Tibial nerve (tissue), 4 donors: ENCODE results near the gene CLIC5. TPM values are rescaled to one million over a fixed set of nuclear protein-coding genes. Genes with fewer than 3 reads are reported as not detected.

ENCODE experiments used
- DNase-seq, 2 donors: peaks; one replicate each; pipeline ENCODE4 v3.0.0-alpha.2; 2019; ENCODE audit warnings: low spot score in 2 of 2
- H3K27ac ChIP-seq, 4 donors: fragments of 200-600 bp; sonication (generic) in 3 of 4; one replicate each; pipeline ENCODE4 v1.5.1; 2017 to 2019; ENCODE audit warnings: mild to moderate bottlenecking in 1 of 4
- H3K27me3 ChIP-seq, 2 donors: fragments of 200-600 bp; sonication (generic) in 1 of 2; one replicate each; pipeline versions ENCODE4 v1.5.1 to v1.6.0; 2017 to 2019
- H3K36me3 ChIP-seq, 3 donors: fragments of 200-600 bp; sonication (generic); one replicate each; pipeline ENCODE4 v1.5.1; 2018 to 2019
- H3K4me1 ChIP-seq, 4 donors: fragments of 200-600 bp; sonication (generic) in 3 of 4; one replicate each; pipeline ENCODE4 v1.5.1; 2017 to 2019
- H3K4me3 ChIP-seq, 4 donors: fragments of 200-600 bp; sonication (generic) in 3 of 4; one replicate each; pipeline ENCODE4 v1.5.1; 2017 to 2019; ENCODE audit warnings: mild to moderate bottlenecking in 1 of 4, moderate library complexity in 1 of 4
- H3K9me3 ChIP-seq, 4 donors: fragments of 200-600 bp; sonication (generic) in 3 of 4; one replicate each; pipeline ENCODE4 v1.5.1; 2017 to 2019
- CTCF ChIP-seq, 5 experiments: fragments of 200-600 bp in 3 of 5; fragments of 450-650 bp in 2 of 5; sonication (generic) in 3 of 5; IDR thresholded peaks; one replicate each; pipeline ENCODE4 v1.5.1; 2016 to 2019; ENCODE audit warnings: antibody characterized with exemption in 5 of 5, mild to moderate bottlenecking in 3 of 5, moderate library complexity in 2 of 5
- EP300 ChIP-seq, 2 donors: sonication (generic); formaldehyde crosslinking; IDR thresholded peaks; one replicate each; pipeline ENCODE4 v1.6.1; 2017; ENCODE audit warnings: antibody characterized with exemption in 2 of 2, mild to moderate bottlenecking in 1 of 2
- POLR2A ChIP-seq, 2 donors: fragments of 450-650 bp; IDR thresholded peaks; one replicate each; pipeline ENCODE4 v1.6.1; 2017; ENCODE audit warnings: antibody characterized with exemption in 2 of 2, mild to moderate bottlenecking in 2 of 2, moderate library complexity in 2 of 2
- WGBS, 2 donors: methylation state at CpG; one replicate each; pipeline ENCODE4 v1.1.5; 2018; 5-methylcytosine and 5-hydroxymethylcytosine counted together
- total RNA-seq, 4 donors: library from RNA; depleted of rRNA; stranded (reverse); fragments of >200 nt; gene quantifications; one replicate each; pipeline ENCODE4 v1.1.0, GENCODE V29; 2016

The CLIC5 gene
- total RNA-seq, 4 donors from 2014 or later, result 6.6 to 47.2 (median 34.8) TPM

- Histone ChIP-seq H3K27ac (peak overlapping the region in 2 of 4 donors; percentile 5 to 60), H3K4me3 (no peak overlapping the region), H3K9me3 (no peaks in the 10 kb centered on the region), H3K36me3 (no peaks in the 10 kb centered on the region), H3K4me1 (peaks cover 0 to 45% (median 4%) of the 10 kb centered on the region in 4 donors), H3K27me3 (no peaks in the 10 kb centered on the region)
- 83 to 87% methylated on average over 3 of the region's 3 CpGs for WGBS, 2 donors
- TF ChIP-seq EP300 (IDR thresholded peaks at IDR 0.05), result no peak
- TF ChIP-seq CTCF (IDR thresholded peaks at IDR 0.05), result no peak
- TF ChIP-seq POLR2A (IDR thresholded peaks at IDR 0.05), result no peak
- no peak for DNase-seq
These were observed 48.9 kb downstream of the CLIC5 start for GRCh38 chr6:45966797-45967196.

GRCh38 chr6:45966340-45966739, 49.3 kb downstream of the CLIC5 start:
- Histone ChIP-seq H3K27ac (peak overlapping the region in 2 of 4 donors; percentile 16 to 60), H3K9me3 (no peaks in the 10 kb centered on the region), H3K4me1 (peaks cover 0 to 43% (median 4%) of the 10 kb centered on the region in 4 donors), H3K36me3 (no peaks in the 10 kb centered on the region), H3K4me3 (no peak overlapping the region), H3K27me3 (no peaks in the 10 kb centered on the region)
- no peak for TF ChIP-seq CTCF (IDR thresholded peaks at IDR 0.05)
- no peak for TF ChIP-seq POLR2A (IDR thresholded peaks at IDR 0.05)
- TF ChIP-seq EP300 (IDR thresholded peaks at IDR 0.05), result no peak
- no peak for DNase-seq
- WGBS, 2 donors, result 66% methylated on average over 4 of the region's 4 CpGs

- peaks cover 0 to 43% (median 3%) of the 10 kb centered on the region in 4 donors for H3K4me1 ChIP-seq
- no peak overlapping the region for H3K4me3 ChIP-seq
- no peak for DNase-seq
- no peaks in the 10 kb centered on the region for H3K36me3 ChIP-seq
- WGBS, 2 donors, result 68 to 86% methylated on average over 1 of the region's 1 CpG
- no peak for TF ChIP-seq CTCF (IDR thresholded peaks at IDR 0.05)
- TF ChIP-seq POLR2A (IDR thresholded peaks at IDR 0.05), result no peak
- H3K9me3 ChIP-seq, result no peaks in the 10 kb centered on the region
- H3K27ac ChIP-seq, result peak overlapping the region in 1 of 4 donors; percentile 15
- H3K27me3 ChIP-seq, result no peaks in the 10 kb centered on the region
These were observed 49.9 kb downstream of the CLIC5 start for GRCh38 chr6:45965792-45966191.

- TF ChIP-seq POLR2A (IDR thresholded peaks at IDR 0.05) (no peak), CTCF (IDR thresholded peaks at IDR 0.05) (no peak), EP300 (IDR thresholded peaks at IDR 0.05) (no peak)
- H3K9me3 ChIP-seq, result no peaks in the 10 kb centered on the region
- no peaks in the 10 kb centered on the region for H3K36me3 ChIP-seq
- peak overlapping the region in 1 of 4 donors; percentile 15 for H3K27ac ChIP-seq
- H3K4me1 ChIP-seq, result peaks cover 0 to 38% (median 0%) of the 10 kb centered on the region in 4 donors
- no peaks in the 10 kb centered on the region for H3K27me3 ChIP-seq
- 69 to 81% methylated on average over 1 of the region's 1 CpG for WGBS, 2 donors
- no peak overlapping the region for H3K4me3 ChIP-seq
- no peak for DNase-seq
These were observed 50.7 kb downstream of the CLIC5 start for GRCh38 chr6:45965007-45965406.

- TF ChIP-seq EP300 (IDR thresholded peaks at IDR 0.05), result no peak
- TF ChIP-seq CTCF (IDR thresholded peaks at IDR 0.05), result no peak
- TF ChIP-seq POLR2A (IDR thresholded peaks at IDR 0.05), result no peak
- H3K9me3 ChIP-seq, result no peaks in the 10 kb centered on the region
- 61 to 76% methylated on average over 2 of the region's 2 CpGs for WGBS, 2 donors
- DNase-seq, result no peak
- peaks cover 0 to 31% (median 0%) of the 10 kb centered on the region in 4 donors for H3K4me1 ChIP-seq
- no peak overlapping the region for H3K4me3 ChIP-seq
- H3K27me3 ChIP-seq, result no peaks in the 10 kb centered on the region
- no peaks in the 10 kb centered on the region for H3K36me3 ChIP-seq
- H3K27ac ChIP-seq, result no peak overlapping the region
These were observed 51.4 kb downstream of the CLIC5 start for GRCh38 chr6:45964300-45964699.
